Osteoblast (primary cell): ENCODE results near the gene EFL1. TPM values are rescaled to one million over a fixed set of nuclear protein-coding genes. Genes with fewer than 3 reads are reported as not detected.
"Not testable (repeated sequence)": the region's sequence is repeated elsewhere in the genome, so short reads cannot be mapped to it uniquely, and the experiment has no call there.

ENCODE experiments used
- DNase-seq: peaks from one replicate; pipeline ENCODE4 v3.0.0; 2011; ENCODE audit warnings: low spot score, mixed read lengths; ENCODE audit not compliant: insufficient read length; ENCODE audit errors: missing footprints
- H2AFZ ChIP-seq: 2 replicates; pipeline ENCODE4 v1.6.0; 2011; ENCODE audit warnings: mild to moderate bottlenecking, low read length
- H3K27ac ChIP-seq: 2 replicates; pipeline ENCODE4 v1.5.1; 2011; ENCODE audit warnings: mild to moderate bottlenecking, low read depth, low read length, moderate library complexity
- H3K27me3 ChIP-seq: 2 replicates; pipeline ENCODE4 v1.6.0; 2012; ENCODE audit warnings: mild to moderate bottlenecking, control low read depth, inconsistent platforms, low read length, moderate library complexity; ENCODE audit not compliant: insufficient read depth
- H3K36me3 ChIP-seq: 2 replicates; pipeline ENCODE4 v1.5.1; 2011; ENCODE audit warnings: mild to moderate bottlenecking, low read length, control low read depth, moderate library complexity; ENCODE audit not compliant: insufficient read depth
- H3K4me1 ChIP-seq: 2 replicates; pipeline ENCODE4 v1.5.1; 2011; ENCODE audit warnings: mild to moderate bottlenecking, low read length, control low read depth, moderate library complexity; ENCODE audit not compliant: insufficient read depth
- H3K4me2 ChIP-seq: 2 replicates; pipeline ENCODE4 v1.6.0; 2011; ENCODE audit warnings: mild to moderate bottlenecking, low read length; ENCODE audit not compliant: insufficient read depth
- H3K4me3 ChIP-seq: fragments of 200-600 bp; sonication (generic); 3 replicates; pipeline ENCODE4 v1.5.1; 2012; ENCODE audit warnings: mild to moderate bottlenecking, low read length, inconsistent platforms; ENCODE audit not compliant: insufficient read depth
- H3K79me2 ChIP-seq: 2 replicates; pipeline ENCODE4 v1.6.0; 2012; ENCODE audit warnings: mild to moderate bottlenecking, low read length, control low read depth, inconsistent platforms; ENCODE audit not compliant: insufficient read depth
- H3K9me3 ChIP-seq: 2 replicates; pipeline ENCODE4 v1.5.1; 2011; ENCODE audit warnings: low read depth, low read length, control low read depth
- H4K20me1 ChIP-seq: 2 replicates; pipeline ENCODE4 v1.6.0; 2012; ENCODE audit warnings: mild to moderate bottlenecking, low read length, control low read depth; ENCODE audit not compliant: insufficient read depth
- total RNA-seq: library from RNA; depleted of rRNA; stranded (reverse); fragments of >200 nt; gene quantifications from 2 replicates; pipeline ENCODE4 v1.2.3, GENCODE V29; 2012
- TF ChIP-seq, protein P1 (sequence below): IDR thresholded peaks from 2 replicates; pipeline ENCODE4 v1.5.1; 2011; ENCODE audit warnings: mild to moderate bottlenecking, low read depth, low read length, moderate library complexity; ENCODE audit errors: extremely low read depth

The EFL1 gene
- 30.9 and 32.9 TPM in 2 replicates for total RNA-seq

DNA sequence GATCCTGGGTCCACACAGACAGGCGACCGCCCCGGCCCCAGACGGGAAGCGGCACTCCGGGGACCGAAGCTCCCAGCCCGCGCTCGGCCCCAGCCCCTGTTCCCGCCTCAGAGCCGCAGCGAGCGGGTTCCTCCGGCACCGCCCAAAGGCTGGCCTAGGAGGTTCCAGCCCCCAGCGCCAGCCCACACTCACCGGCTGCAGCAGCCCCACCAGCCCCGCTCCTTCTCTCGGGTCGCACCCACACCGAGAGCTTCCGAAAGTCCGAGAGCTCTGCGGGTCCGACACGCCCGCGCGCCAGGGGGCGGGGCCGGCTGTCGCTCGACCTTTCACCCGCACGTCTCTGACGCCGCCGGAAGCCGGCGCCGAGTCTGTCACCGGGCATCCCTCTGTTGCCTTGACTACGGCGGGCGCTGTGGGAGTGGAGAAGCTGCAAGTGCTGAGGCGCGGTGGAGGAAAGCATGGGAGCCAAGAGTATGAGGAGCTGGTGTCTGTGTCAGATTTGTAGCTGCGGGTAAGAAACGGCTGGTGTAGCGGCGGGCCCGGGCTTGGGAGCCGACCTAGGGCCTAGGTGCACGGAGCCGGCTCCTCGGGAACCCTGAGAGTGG is at the start of gene EFL1, which contains the start of gene SAXO2:
Gene EFL1, minus strand, starts transcription at position 313 of the 605 bp plus-strand sequence. CDS start 956 bp downstream, outside the sequence.
Gene SAXO2, plus strand, starts transcription at position 397 of the 605 bp plus-strand sequence. Its CDS starts 62 bp downstream, at position 459.
- TF ChIP-seq, protein P1, sequence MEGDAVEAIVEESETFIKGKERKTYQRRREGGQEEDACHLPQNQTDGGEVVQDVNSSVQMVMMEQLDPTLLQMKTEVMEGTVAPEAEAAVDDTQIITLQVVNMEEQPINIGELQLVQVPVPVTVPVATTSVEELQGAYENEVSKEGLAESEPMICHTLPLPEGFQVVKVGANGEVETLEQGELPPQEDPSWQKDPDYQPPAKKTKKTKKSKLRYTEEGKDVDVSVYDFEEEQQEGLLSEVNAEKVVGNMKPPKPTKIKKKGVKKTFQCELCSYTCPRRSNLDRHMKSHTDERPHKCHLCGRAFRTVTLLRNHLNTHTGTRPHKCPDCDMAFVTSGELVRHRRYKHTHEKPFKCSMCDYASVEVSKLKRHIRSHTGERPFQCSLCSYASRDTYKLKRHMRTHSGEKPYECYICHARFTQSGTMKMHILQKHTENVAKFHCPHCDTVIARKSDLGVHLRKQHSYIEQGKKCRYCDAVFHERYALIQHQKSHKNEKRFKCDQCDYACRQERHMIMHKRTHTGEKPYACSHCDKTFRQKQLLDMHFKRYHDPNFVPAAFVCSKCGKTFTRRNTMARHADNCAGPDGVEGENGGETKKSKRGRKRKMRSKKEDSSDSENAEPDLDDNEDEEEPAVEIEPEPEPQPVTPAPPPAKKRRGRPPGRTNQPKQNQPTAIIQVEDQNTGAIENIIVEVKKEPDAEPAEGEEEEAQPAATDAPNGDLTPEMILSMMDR = no peak
- Histone ChIP-seq H3K27me3 (no peaks in the 10 kb centered on the region), H3K36me3 (peaks cover 15% of the 10 kb centered on the region), H3K9me3 (no peaks in the 10 kb centered on the region), H4K20me1 (no peaks in the 10 kb centered on the region), H3K79me2 (peaks cover 31% of the 10 kb centered on the region), H3K4me3 (peak within 1 kb of the TSS; percentile 95), H3K4me2 (peak within 1 kb of the TSS; percentile 93), H3K4me1 (peaks cover 23% of the 10 kb centered on the region), H3K27ac (peak within 1 kb of the TSS; percentile 91), H2AFZ (peak within 1 kb of the TSS; percentile 93)
- DNase-seq = peak; percentile 95

DNA sequence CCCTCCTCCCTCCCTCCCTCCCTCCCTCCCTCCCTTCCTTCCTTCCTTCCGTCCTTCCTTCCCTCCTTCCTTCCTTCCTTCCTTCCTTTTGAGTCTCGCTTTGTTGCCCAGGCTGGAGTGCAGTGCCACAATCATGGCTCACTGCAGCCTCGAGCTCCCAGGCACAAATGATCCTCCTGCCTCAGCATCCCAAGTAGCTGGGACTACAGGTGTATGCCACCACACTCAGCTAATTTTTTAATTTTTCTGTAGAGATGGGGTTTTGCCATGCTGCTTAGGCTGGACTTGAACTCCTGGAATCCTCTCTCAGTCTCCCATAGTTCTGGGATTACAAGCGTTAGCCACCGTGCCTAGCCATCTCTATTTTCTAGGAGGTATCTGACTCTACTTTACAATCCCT is 48.8 kb upstream of the EFL1 start:
- not testable (repeated sequence) for H3K79me2 ChIP-seq, H3K27me3 ChIP-seq, H3K9me3 ChIP-seq, H3K4me1 ChIP-seq, H3K4me2 ChIP-seq, H3K36me3 ChIP-seq, H3K27ac ChIP-seq, H3K4me3 ChIP-seq, H4K20me1 ChIP-seq, DNase-seq, H2AFZ ChIP-seq

DNA sequence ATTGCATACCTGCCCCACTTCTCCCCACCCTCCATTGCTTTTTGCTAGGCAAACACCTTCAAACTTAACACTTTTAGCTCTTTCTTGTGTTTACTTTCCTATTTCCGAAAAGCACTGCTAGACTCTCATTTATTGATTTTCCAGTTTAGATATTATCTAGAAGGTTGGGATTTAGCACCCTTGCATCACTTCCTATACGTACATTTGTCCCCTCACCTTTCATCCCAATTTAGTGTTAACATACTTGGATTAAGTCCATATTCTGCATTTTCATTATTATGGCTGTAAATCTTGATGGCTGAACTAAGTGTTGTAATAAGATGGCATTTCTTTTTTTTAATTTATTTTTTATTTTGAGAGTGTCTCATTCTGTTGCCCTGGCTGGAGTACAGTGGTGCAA is 47.3 kb upstream of the EFL1 start:
- TF ChIP-seq, protein P1 = no peak

DNA sequence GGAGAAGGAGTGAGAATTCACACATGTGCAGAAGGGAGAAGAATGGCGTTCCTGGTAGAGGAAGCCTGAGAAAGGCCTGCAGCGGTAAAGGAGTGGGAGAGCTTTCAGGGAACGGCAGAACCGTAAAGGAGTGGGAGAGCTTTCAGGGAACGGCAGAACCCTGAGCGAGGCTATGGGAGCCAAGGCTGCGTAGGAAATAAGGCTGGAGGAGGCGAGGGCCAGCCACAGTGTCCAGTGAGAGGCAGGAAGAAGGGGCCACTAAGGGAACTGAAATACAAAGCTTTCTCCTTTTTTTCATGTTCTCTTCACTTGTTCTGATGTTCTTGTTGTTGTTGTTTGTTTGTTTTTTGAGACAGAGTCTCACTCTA is 45.2 kb upstream of the EFL1 start:
- Histone ChIP-seq H3K27me3 (peaks cover 9% of the 10 kb centered on the region), H3K4me2 (no peak overlapping the region), H3K36me3 (no peaks in the 10 kb centered on the region), H3K4me3 (no peak overlapping the region), H3K4me1 (no peaks in the 10 kb centered on the region), H3K79me2 (no peaks in the 10 kb centered on the region), H4K20me1 (no peaks in the 10 kb centered on the region), H3K27ac (no peak overlapping the region), H3K9me3 (no peaks in the 10 kb centered on the region), H2AFZ (no peak overlapping the region)
- TF ChIP-seq, protein P1 = no peak
- DNase-seq = no peak

More for the DNA sequence above, 47.3 kb upstream of the EFL1 start:
- no peak overlapping the region for H2AFZ ChIP-seq
- H3K4me3 ChIP-seq = no peak overlapping the region
- no peaks in the 10 kb centered on the region for H3K36me3 ChIP-seq
- no peak for DNase-seq
- no peaks in the 10 kb centered on the region for H4K20me1 ChIP-seq
- H3K27ac ChIP-seq = no peak overlapping the region
- H3K27me3 ChIP-seq = peaks cover 9% of the 10 kb centered on the region
- H3K4me2 ChIP-seq = no peak overlapping the region
- H3K79me2 ChIP-seq = no peaks in the 10 kb centered on the region
- no peaks in the 10 kb centered on the region for H3K4me1 ChIP-seq
- no peaks in the 10 kb centered on the region for H3K9me3 ChIP-seq
